GM23248 (cell line): ENCODE results near the gene CRTAC1. TPM values are rescaled to one million over a fixed set of nuclear protein-coding genes. Genes with fewer than 3 reads are reported as not detected.

Experiments used
- DNase-seq: peaks from one replicate; pipeline ENCODE4 v3.0.0-alpha.2; 2015
- H2AFZ ChIP-seq: fragments of 200-600 bp; sonication (generic); 2 replicates; pipeline ENCODE4 v1.6.1; 2016; ENCODE audit warnings: antibody characterized with exemption
- H3F3A ChIP-seq: fragments of 200-600 bp; sonication (generic); 2 replicates; pipeline ENCODE4 v1.6.1; 2016; ENCODE audit warnings: mild to moderate bottlenecking, antibody characterized with exemption, mixed run types; ENCODE audit not compliant: insufficient read depth
- H3K27ac ChIP-seq: fragments of 200-600 bp; sonication (generic); 2 replicates; pipeline ENCODE4 v1.5.1; 2016; ENCODE audit warnings: mild to moderate bottlenecking
- H3K27me3 ChIP-seq: fragments of 200-600 bp; sonication (generic); replicated peaks from 2 replicates; pipeline ENCODE4 v1.6.1; 2016; ENCODE audit warnings: mild to moderate bottlenecking; ENCODE audit not compliant: insufficient read depth
- H3K36me3 ChIP-seq: fragments of 200-600 bp; sonication (generic); 2 replicates; pipeline ENCODE4 v1.6.1; 2016; ENCODE audit warnings: low read depth, mild to moderate bottlenecking
- H3K4me1 ChIP-seq: fragments of 200-600 bp; sonication (generic); 2 replicates; pipeline ENCODE4 v1.6.1; 2016; ENCODE audit warnings: mild to moderate bottlenecking; ENCODE audit not compliant: insufficient read depth
- H3K4me2 ChIP-seq: fragments of 200-600 bp; sonication (generic); one replicate; pipeline ENCODE4 v1.6.1; 2016; ENCODE audit warnings: mild to moderate bottlenecking; ENCODE audit not compliant: unreplicated experiment
- H3K4me3 ChIP-seq: fragments of 200-600 bp; sonication (generic); 2 replicates; pipeline ENCODE4 v1.5.1; 2016; ENCODE audit warnings: mild to moderate bottlenecking
- H3K79me2 ChIP-seq: fragments of 200-600 bp; sonication (generic); 2 replicates; pipeline ENCODE4 v1.6.1; 2016; ENCODE audit warnings: mild to moderate bottlenecking; ENCODE audit not compliant: insufficient read depth
- H3K9ac ChIP-seq: fragments of 200-600 bp; sonication (generic); 2 replicates; pipeline ENCODE4 v1.6.1; 2016; ENCODE audit warnings: mild to moderate bottlenecking
- H3K9me2 ChIP-seq: fragments of 200-600 bp; sonication (generic); 2 replicates; pipeline ENCODE4 v1.6.1; 2016; ENCODE audit warnings: mixed run types, mild to moderate bottlenecking, moderate library complexity; ENCODE audit not compliant: insufficient read depth
- H3K9me3 ChIP-seq: fragments of 200-600 bp; sonication (generic); one replicate; pipeline ENCODE4 v1.6.1; 2017; ENCODE audit warnings: low read depth
- H4K20me1 ChIP-seq: fragments of 200-600 bp; sonication (generic); 2 replicates; pipeline ENCODE4 v1.6.0; 2016; ENCODE audit not compliant: insufficient read depth
- EZH2 ChIP-seq: fragments of 200-600 bp; sonication (generic); IDR thresholded peaks from 2 replicates; pipeline ENCODE4 v1.6.1; 2018; ENCODE audit warnings: antibody characterized with exemption, mild to moderate bottlenecking; ENCODE audit not compliant: insufficient read depth, poor library complexity, severe bottlenecking
- EZH2phosphoT487 ChIP-seq: fragments of 200-600 bp; sonication (generic); IDR thresholded peaks from 2 replicates; pipeline ENCODE4 v1.6.1; 2018; ENCODE audit warnings: antibody characterized with exemption, moderate library complexity, mild to moderate bottlenecking, low read depth; ENCODE audit not compliant: insufficient read depth
- WGBS, 2 experiments: methylation state at CpG; one replicate each; pipeline ENCODE4 v1.1.6; 2015 to 2017; ENCODE audit warnings: low lambda C conversion rate in 2 of 2, low coverage in 1 of 2; ENCODE audit errors: missing lambda C conversion rate in 2 of 2; 5-methylcytosine and 5-hydroxymethylcytosine counted together
- in situ Hi-C: fragments of 300-500 bp; cut with MboI; formaldehyde crosslinking; loops from 2 replicates; pipeline ENCODE4 v1.15.0; 2020
- polyA plus RNA-seq: library from polyadenylated mRNA; unstranded; fragments of >200 nt; fragmentation: Nextera tagmentation; extraction: Ambion mirVana; gene quantifications from 2 replicates; pipeline ENCODE4 v1.2.1, GENCODE V29; 2016
- total RNA-seq: library from RNA; depleted of rRNA; stranded (reverse); fragments of >200 nt; shearing (Covaris generic); gene quantifications from 2 replicates; pipeline ENCODE4 v1.2.3, GENCODE V29; 2014

Gene CRTAC1
- total and polyA plus RNA-seq, 2 experiments from 2014 or later: not detected

- WGBS, 2 experiments: 36 to 50% methylated on average over 5 of the region's 5 CpGs
- Histone ChIP-seq H3K36me3 (no peaks in the 10 kb centered on the region), H3K9ac (no peak overlapping the region), H2AFZ (no peak overlapping the region), H3K4me2 (no peak overlapping the region), H3K9me3 (no peaks in the 10 kb centered on the region), H3K9me2 (no peaks in the 10 kb centered on the region), H3K4me1 (no peaks in the 10 kb centered on the region), H3K4me3 (no peak overlapping the region), H3K27me3 (peaks cover 4% of the 10 kb centered on the region), H3F3A (no peaks in the 10 kb centered on the region), H3K79me2 (no peaks in the 10 kb centered on the region), H3K27ac (no peak overlapping the region), H4K20me1 (no peaks in the 10 kb centered on the region)
- TF ChIP-seq EZH2phosphoT487 (no peak), EZH2 (no peak)
- in situ Hi-C loops: no loop called here
- DNase-seq: no peak
Observed at GRCh38 chr10:97964748-97965147, 65.7 kb downstream of the CRTAC1 start.

GRCh38 chr10:97961945-97962344 lies 68.5 kb downstream of the CRTAC1 start:
- no peak overlapping the region for H3K9ac ChIP-seq
- H3K9me3 ChIP-seq: no peaks in the 10 kb centered on the region
- no peak overlapping the region for H2AFZ ChIP-seq
- H3K79me2 ChIP-seq: no peaks in the 10 kb centered on the region
- H3K4me3 ChIP-seq: no peak overlapping the region
- H3K27me3 ChIP-seq: peaks cover 4% of the 10 kb centered on the region
- no peaks in the 10 kb centered on the region for H3K4me1 ChIP-seq
- no peak overlapping the region for H3K27ac ChIP-seq
- no peak for DNase-seq
- H3K36me3 ChIP-seq: no peaks in the 10 kb centered on the region
- TF ChIP-seq EZH2: no peak
- no peak for TF ChIP-seq EZH2phosphoT487
- no peak overlapping the region for H3K4me2 ChIP-seq
- H3F3A ChIP-seq: no peaks in the 10 kb centered on the region
- no peaks in the 10 kb centered on the region for H3K9me2 ChIP-seq
- WGBS, 2 experiments: 22 to 28% methylated on average over 7 of the region's 7 CpGs
- in situ Hi-C loops: no loop called here
- H4K20me1 ChIP-seq: no peaks in the 10 kb centered on the region

DNA sequence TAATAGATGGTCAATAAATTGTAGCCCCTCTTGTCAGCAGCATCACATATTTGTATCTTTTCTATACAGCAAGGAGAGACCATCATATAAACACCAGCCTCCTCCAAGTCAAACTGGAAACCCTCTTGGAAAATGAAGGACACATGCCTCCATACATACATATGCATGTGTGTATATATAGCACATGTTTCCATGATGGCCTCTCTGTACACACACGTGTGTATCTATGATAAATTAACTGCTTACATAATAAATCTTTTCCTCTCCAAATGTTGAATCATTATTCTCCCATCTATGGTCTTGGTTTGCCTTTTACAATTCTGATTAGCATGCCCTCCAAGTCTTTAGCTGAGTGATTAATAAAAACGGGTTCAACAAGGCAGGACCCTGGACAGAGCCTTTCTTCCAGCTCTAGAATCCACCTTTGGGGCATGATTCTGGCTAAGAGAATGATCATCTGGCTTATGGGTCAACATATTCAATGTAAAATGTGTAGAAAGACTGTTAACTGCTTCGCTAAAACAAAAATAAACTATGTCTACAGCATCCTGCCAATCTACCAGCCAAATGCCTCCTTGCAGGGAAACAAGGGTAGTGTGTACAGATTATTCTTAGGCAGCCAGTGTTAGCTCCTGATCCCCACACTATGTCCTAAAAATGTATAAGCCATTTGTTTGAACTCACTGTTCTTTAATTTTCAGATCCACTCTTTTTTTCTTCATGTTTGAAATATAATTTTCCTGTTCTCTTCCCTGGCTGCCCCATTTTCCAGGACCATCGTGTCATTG lies 70.0 kb downstream of the CRTAC1 start:
- Histone ChIP-seq H3F3A (no peaks in the 10 kb centered on the region), H3K9me2 (no peaks in the 10 kb centered on the region), H4K20me1 (no peaks in the 10 kb centered on the region), H3K79me2 (no peaks in the 10 kb centered on the region), H2AFZ (no peak overlapping the region), H3K4me2 (no peak overlapping the region), H3K4me1 (no peaks in the 10 kb centered on the region), H3K9ac (no peak overlapping the region), H3K27ac (no peak overlapping the region), H3K27me3 (peaks cover 4% of the 10 kb centered on the region; the same call in 1 of the 2 replicates), H3K4me3 (no peak overlapping the region), H3K9me3 (no peaks in the 10 kb centered on the region), H3K36me3 (no peaks in the 10 kb centered on the region)
- WGBS, 2 experiments: 14% methylated on average over 4 of the region's 4 CpGs
- no peak for DNase-seq
- in situ Hi-C loops: no loop called here
- TF ChIP-seq EZH2phosphoT487: no peak

- WGBS, 2 experiments: 8 to 26% methylated on average over 4 of the region's 4 CpGs
- Histone ChIP-seq H3K27me3 (0 out of 2 replicates have a peak, but pooled peaks cover 4% of the 10 kb centered on the region), H3F3A (no peaks in the 10 kb centered on the region), H3K36me3 (no peaks in the 10 kb centered on the region), H3K27ac (no peak overlapping the region), H3K9ac (no peak overlapping the region), H4K20me1 (no peaks in the 10 kb centered on the region), H3K9me3 (no peaks in the 10 kb centered on the region), H3K4me1 (no peaks in the 10 kb centered on the region), H3K79me2 (no peaks in the 10 kb centered on the region), H3K4me3 (no peak overlapping the region), H3K4me2 (no peak overlapping the region), H2AFZ (no peak overlapping the region), H3K9me2 (no peaks in the 10 kb centered on the region)
- TF ChIP-seq EZH2phosphoT487 (no peak), EZH2 (no peak)
- in situ Hi-C loops: no loop called here
- no peak for DNase-seq
Observed at GRCh38 chr10:97949462-97949861, 81.0 kb downstream of the CRTAC1 start.
